Small intestine (tissue), 7 donors: ENCODE measurements around the gene CDH22. TPM values are rescaled to one million over a fixed set of nuclear protein-coding genes. Genes with fewer than 3 reads are reported as not detected.

Source experiments
- DNase-seq, 2 donors: peaks; one replicate each; pipeline versions ENCODE4 v3.0.0 to v3.0.0-alpha.2; 2013
- FAIRE-seq: peaks from 2 replicates; lab custom pipeline; 2012; peaks lifted over from hg19 to GRCh38; lab: Jason Lieb, UNC
- H3K27ac ChIP-seq, 3 donors: one replicate each; pipeline ENCODE4 v1.5.1; 2013; ENCODE audit warnings: low read length in 2 of 3, mild to moderate bottlenecking in 2 of 3, control low read depth in 1 of 3, inconsistent platforms in 1 of 3, low read depth in 1 of 3, moderate library complexity in 1 of 3
- H3K27me3 ChIP-seq, 3 donors: one replicate each; pipeline ENCODE4 v1.6.1; 2013; ENCODE audit warnings: low read length in 3 of 3, inconsistent platforms in 1 of 3; ENCODE audit not compliant: control insufficient read depth in 3 of 3, insufficient read depth in 3 of 3
- H3K36me3 ChIP-seq, 3 donors: one replicate each; pipeline ENCODE4 v1.6.1; 2013; ENCODE audit warnings: low read length in 3 of 3, inconsistent platforms in 1 of 3, low read depth in 1 of 3, mild to moderate bottlenecking in 1 of 3, moderate library complexity in 1 of 3; ENCODE audit not compliant: control insufficient read depth in 3 of 3, insufficient read depth in 2 of 3
- H3K4me1 ChIP-seq, 3 donors: one replicate each; pipeline ENCODE4 v1.6.1; 2013; ENCODE audit warnings: low read length in 2 of 3, inconsistent platforms in 1 of 3, low read depth in 1 of 3, mild to moderate bottlenecking in 1 of 3, moderate library complexity in 1 of 3; ENCODE audit not compliant: control insufficient read depth in 3 of 3, insufficient read depth in 2 of 3
- H3K4me3 ChIP-seq, 3 donors: one replicate each; pipeline ENCODE4 v1.5.1; 2013; ENCODE audit warnings: low read length in 3 of 3, control low read depth in 1 of 3, inconsistent platforms in 1 of 3, low read depth in 1 of 3, mild to moderate bottlenecking in 1 of 3, moderate library complexity in 1 of 3
- H3K9me3 ChIP-seq, 2 donors: one replicate each; pipeline ENCODE4 v1.6.1; 2013; ENCODE audit warnings: low read depth in 1 of 2, low read length in 1 of 2; ENCODE audit not compliant: control insufficient read depth in 2 of 2, insufficient read depth in 1 of 2
- WGBS, 3 donors: extraction: QIAGEN DNeasy Blood & Tissue Kit; methylation state at CpG; one replicate each; pipeline ENCODE4 v1.1.7; 2013; 5-methylcytosine and 5-hydroxymethylcytosine counted together
- polyA plus RNA-seq, 4 donors: library from polyadenylated mRNA; stranded (reverse) in 3 of 4; unstranded in 1 of 4; fragments of 200-250 nt in 3 of 4; fragments of 120-200 nt in 1 of 4; gene quantifications; one replicate each; pipeline versions ENCODE4 v1.2.1 to v1.2.3, GENCODE V29; 2013
- donor health status: healthy with polysubstance abuse.
- donor health status: control.
- donor health status: control.
- donor health status: Bipolar disorder and iron deficiency.
- donor health status: healthy.

CDH22 gene
- polyA plus RNA-seq, 4 donors: 0.03 to 0.84 TPM; not detected in 2

DNA sequence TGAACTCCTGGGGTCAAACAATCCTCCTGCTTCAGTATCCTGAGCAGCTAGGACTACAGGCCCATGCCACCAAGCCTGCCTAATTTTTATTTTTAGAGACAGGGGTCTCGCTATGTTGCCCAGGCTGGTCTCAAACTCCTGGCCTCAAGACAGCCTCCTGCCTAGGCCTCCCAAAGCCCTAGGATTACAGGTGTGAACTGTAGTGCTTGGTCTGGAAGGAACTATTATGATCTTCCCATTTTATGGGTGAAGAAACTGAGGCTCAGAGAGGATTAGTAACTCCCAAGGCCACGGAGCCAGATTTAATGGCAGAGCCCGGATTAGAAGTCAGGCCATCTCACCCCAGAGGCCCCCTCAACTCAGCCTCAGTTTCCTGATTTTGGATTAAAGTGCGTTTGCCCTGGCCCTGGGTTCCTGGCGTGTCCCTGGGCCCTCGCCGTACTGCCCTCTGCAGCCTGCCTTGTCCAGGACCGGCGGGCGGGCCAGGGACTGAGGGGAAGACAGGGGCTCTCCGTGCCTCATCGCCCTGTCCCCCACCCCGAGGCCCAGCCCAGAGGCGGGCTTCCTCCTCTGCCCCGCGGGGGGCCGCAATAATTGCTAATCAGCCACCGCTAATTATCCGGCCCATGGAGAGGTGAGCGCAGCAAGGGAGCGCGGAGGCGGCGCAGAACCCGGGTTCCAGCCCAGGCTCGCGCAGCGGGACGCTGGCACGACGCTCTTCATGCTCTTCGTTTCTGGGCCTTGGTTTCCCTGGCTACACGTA lies 155.3 kb downstream of the CDH22 start:
- Histone ChIP-seq H3K36me3 (no peaks in the 10 kb centered on the region), H3K27me3 (peaks cover 0 to under 1% (median 0%) of the 10 kb centered on the region in 3 donors), H3K27ac (no peak overlapping the region), H3K4me1 (no peaks in the 10 kb centered on the region), H3K9me3 (no peaks in the 10 kb centered on the region), H3K4me3 (no peak overlapping the region)
- FAIRE-seq (no peak), DNase-seq (no peak)
- 59 to 71% (median 63%) methylated on average over 33 of the region's 33 CpGs for WGBS, 3 donors

DNA sequence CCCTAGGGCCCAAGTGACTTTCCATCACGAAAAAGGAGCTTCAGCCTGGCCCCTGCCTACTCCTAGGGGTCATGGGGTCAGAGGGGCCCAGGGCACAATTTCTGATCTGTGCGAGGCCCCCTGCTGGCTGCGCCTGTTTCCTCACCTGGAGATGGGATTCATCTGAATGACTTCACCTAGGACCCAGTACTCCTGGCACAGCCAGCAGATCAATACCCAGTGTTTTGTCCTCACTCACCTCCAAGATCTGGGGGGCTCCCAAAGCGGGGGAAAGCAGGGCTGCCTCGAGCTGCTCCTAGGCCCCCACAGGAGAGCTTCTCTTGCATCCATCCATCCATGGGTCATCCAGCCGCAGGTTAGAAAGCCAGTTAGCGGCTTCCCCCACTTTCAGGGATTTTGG lies 156.4 kb downstream of the CDH22 start:
- no peaks in the 10 kb centered on the region for H3K27me3 ChIP-seq

GRCh38 chr20:46150943-46151342 lies 157.4 kb downstream of the CDH22 start:
- FAIRE-seq: no peak
- H3K36me3 ChIP-seq: no peaks in the 10 kb centered on the region
- WGBS, 3 donors: 45 to 70% (median 61%) methylated on average over 5 of the region's 5 CpGs
- no peaks in the 10 kb centered on the region for H3K4me1 ChIP-seq
- no peak overlapping the region for H3K27ac ChIP-seq
- no peaks in the 10 kb centered on the region for H3K27me3 ChIP-seq
- H3K4me3 ChIP-seq: no peak overlapping the region
- no peaks in the 10 kb centered on the region for H3K9me3 ChIP-seq
- no peak for DNase-seq

More for the DNA sequence above, 156.4 kb downstream of the CDH22 start:
- WGBS, 3 donors: 62 to 67% (median 65%) methylated on average over 7 of the region's 7 CpGs
- no peaks in the 10 kb centered on the region for H3K36me3 ChIP-seq
- DNase-seq (no peak), FAIRE-seq (no peak)
- no peak overlapping the region for H3K27ac ChIP-seq
- no peaks in the 10 kb centered on the region for H3K9me3 ChIP-seq
- no peaks in the 10 kb centered on the region for H3K4me1 ChIP-seq
- H3K4me3 ChIP-seq: no peak overlapping the region

DNA sequence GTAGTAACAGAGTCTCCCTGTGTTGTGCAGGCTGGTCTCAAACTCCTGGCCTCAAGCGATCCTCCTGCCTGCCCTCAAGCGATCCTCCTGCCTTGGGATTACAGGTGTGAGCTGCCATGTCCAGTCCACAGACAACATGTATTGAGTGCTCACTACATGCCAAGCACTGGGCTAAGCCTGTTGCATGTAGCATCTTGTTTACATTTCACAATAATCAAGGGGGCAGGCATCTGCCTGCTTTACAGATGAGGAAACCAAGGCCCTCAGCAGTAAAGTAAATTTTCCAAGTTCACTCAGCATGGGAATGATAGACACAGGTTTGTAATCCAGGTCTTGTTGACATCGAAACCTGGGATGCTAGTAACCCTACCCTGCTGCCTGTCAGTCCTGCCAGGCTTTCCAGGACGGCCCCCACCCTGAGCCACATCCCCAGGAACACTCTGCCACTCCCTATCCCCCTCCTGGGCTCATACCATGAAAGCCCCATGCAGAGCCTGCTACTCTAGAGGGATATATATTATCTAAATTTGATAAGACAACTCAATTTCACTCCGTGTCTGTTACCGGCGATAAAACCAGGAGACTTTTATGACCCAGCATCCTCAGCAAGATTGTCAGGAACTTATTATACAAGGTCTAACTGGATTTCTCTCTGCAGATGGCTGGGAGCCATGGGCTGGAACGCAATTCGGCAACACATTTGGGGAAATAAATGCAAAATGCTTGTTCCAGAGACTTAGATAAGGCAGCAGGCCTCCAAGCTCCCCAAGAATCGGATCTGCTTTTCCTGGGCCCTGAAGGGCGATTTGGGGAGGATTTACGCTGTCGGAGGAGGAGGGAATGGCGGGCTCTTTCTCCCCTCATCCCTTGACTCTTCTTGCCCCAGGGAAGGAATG lies 159.7 kb downstream of the CDH22 start:
- Histone ChIP-seq H3K36me3 (no peaks in the 10 kb centered on the region), H3K27me3 (no peaks in the 10 kb centered on the region), H3K9me3 (no peaks in the 10 kb centered on the region), H3K4me3 (no peak overlapping the region), H3K27ac (no peak overlapping the region), H3K4me1 (no peaks in the 10 kb centered on the region)
- no peak for DNase-seq
- no peak for FAIRE-seq
- WGBS, 3 donors: 57 to 69% (median 59%) methylated on average over 14 of the region's 14 CpGs

- no peaks in the 10 kb centered on the region for H3K4me1 ChIP-seq
- 30 to 41% (median 32%) methylated on average over 3 of the region's 3 CpGs for WGBS, 3 donors
- peaks cover 0 to 3% (median 0%) of the 10 kb centered on the region in 3 donors for H3K27me3 ChIP-seq
- FAIRE-seq (no peak), DNase-seq (peak in 1 of 2 donors; percentile 5)
- H3K27ac ChIP-seq: no peak overlapping the region
- H3K9me3 ChIP-seq: no peaks in the 10 kb centered on the region
- H3K4me3 ChIP-seq: no peak overlapping the region
- no peaks in the 10 kb centered on the region for H3K36me3 ChIP-seq
Measured at GRCh38 chr20:46145713-46146112, 162.6 kb downstream of the CDH22 start.

DNA sequence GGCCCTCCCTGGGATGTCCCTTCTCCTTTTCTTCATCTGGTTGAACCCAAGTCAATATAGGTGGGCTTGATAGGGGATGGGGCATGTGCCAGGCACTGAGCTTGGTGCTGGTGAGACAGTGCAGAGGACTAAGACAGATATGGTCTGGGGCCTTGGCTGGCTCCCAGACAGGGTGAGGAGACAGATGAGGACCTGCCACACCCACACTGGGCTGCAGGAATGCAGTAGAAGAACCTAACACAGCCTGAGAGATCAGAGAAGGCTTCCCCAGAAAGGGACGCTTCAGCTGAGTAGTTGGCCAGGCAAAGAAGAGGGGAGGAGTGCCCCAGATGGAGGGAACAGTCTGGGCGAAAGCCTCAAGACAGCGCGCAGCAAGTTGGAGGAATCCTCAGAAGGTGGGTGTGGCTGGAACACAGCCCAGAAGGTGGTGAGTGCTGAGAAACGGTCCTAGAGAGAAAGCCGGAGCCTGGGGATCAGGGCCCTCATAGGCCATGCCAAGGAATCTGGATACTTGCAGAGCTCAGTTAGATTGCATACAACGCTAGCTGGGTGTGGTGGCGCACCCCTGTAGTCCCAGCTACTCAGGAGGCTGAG lies 163.8 kb downstream of the CDH22 start:
- FAIRE-seq (no peak), DNase-seq (no peak)
- Histone ChIP-seq H3K4me1 (no peaks in the 10 kb centered on the region), H3K27ac (no peak overlapping the region), H3K27me3 (peaks cover 0 to 8% (median 0%) of the 10 kb centered on the region in 3 donors), H3K9me3 (no peaks in the 10 kb centered on the region), H3K36me3 (no peaks in the 10 kb centered on the region), H3K4me3 (no peak overlapping the region)
- 62 to 67% (median 67%) methylated on average over 8 of the region's 8 CpGs for WGBS, 3 donors

- Histone ChIP-seq H3K27ac (no peak overlapping the region), H3K36me3 (no peaks in the 10 kb centered on the region), H3K9me3 (no peaks in the 10 kb centered on the region), H3K27me3 (peaks cover 0 to 14% (median 8%) of the 10 kb centered on the region in 3 donors), H3K4me1 (no peaks in the 10 kb centered on the region), H3K4me3 (no peak overlapping the region)
- no peak for FAIRE-seq
- DNase-seq: no peak
- 29 to 44% (median 41%) methylated on average over 5 of the region's 5 CpGs for WGBS, 3 donors
Measured at GRCh38 chr20:46142124-46142523, 166.2 kb downstream of the CDH22 start.

GRCh38 chr20:46139908-46140482 lies 168.3 kb downstream of the CDH22 start:
- no peak overlapping the region for H3K27ac ChIP-seq
- DNase-seq: no peak
- WGBS, 3 donors: 16 to 50% (median 21%) methylated on average over 5 of the region's 5 CpGs
- H3K4me3 ChIP-seq: no peak overlapping the region
- no peaks in the 10 kb centered on the region for H3K4me1 ChIP-seq
- FAIRE-seq: no peak
- H3K36me3 ChIP-seq: no peaks in the 10 kb centered on the region
- no peaks in the 10 kb centered on the region for H3K9me3 ChIP-seq
- peaks cover 0 to 14% (median 8%) of the 10 kb centered on the region in 3 donors for H3K27me3 ChIP-seq
